Measurements from ENCODE around the gene TACR1.
A peak's percentile ranks its signal among the peaks of the same experiment; 100 is the strongest.
"Not testable (repeated sequence)": the region's sequence is repeated elsewhere in the genome, so short reads cannot be mapped to it uniquely, and the experiment has no call there.

Gene TACR1

DNA sequence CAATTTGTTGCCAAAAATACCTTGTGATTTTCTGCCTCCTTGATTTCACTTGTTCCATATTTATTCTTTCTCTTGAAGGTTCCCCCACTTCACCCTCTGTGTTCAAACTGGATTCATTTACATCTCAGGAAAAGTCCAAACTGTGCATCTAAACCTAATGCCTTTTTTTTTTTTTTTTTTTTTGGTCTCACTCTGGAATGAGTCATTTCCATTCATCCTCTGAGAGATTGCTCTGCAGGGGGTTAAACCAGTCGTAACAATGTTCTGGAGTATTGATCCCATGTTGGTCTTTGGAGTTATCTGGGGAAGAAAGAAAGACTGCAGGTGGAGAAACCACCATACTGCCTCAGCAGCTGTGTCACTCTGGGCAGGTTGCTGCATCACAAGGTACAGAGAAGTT is 119.7 kb downstream of the TACR1 start:
- DNase-seq: no peak

GRCh38 chr2:75077909-75078308 is 121.4 kb downstream of the TACR1 start:
- DNase-seq: no peak

DNA sequence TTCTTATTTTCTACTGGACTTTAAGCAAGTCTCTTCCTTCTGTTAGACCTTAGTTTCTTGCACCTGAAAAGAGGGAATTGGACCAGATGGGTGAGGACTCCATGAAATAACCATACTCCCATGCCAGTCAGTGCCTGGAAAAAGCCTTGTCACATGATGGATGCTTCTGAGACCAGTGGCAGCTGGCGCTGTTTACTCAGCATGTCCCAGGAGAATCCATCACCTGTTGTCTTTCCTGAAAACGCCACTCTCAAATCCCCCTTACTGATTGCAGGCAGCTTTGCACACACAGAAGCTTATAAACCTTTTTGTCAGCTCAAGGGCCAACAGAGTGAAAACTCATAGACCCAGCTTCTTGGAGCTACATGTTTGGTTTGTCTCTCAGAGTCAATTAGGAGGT is 123.2 kb downstream of the TACR1 start:
- no peak for DNase-seq

DNA sequence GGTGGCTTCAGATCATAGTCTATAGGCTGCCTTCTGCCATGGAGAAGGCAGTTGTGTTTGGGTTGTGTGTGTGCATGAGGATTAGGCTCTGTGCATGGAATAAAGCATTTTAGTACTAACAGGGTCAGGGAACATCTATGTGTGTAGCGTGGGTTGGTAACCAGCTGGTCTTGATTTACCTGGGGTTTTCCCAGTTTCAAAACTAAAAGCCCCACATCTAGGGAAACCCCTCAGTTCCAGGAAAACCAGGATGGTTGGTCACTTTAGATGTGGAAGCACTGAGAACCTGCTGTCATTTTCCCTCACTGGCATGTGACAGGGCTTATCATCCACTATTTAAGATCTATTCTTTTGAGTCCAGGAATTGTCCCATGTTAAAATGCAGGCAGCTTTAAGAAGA is 124.6 kb downstream of the TACR1 start:
- no peak for DNase-seq

- no peak for DNase-seq
Measured at GRCh38 chr2:75074228-75074627, 125.1 kb downstream of the TACR1 start.

DNA sequence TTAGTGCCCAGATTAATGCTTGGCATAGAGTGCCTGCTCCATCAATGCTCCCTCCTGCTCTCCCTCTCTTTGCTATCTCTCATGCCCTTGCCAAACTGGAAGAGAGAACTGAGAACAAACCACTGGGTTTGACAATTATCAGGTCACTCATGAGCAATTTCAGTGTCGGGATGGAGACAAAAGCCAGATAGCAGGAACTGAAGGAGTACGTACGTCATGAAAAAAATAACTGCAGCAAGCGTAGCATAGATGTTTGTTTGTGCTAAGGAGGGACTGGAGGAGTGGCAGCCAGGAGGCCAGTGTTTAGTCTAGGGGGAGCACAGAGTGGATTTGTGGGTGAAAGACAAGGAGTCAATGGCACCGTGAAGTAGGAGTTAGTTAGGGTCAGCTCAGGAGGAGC is 127.6 kb downstream of the TACR1 start:
- DNase-seq: no peak

DNA sequence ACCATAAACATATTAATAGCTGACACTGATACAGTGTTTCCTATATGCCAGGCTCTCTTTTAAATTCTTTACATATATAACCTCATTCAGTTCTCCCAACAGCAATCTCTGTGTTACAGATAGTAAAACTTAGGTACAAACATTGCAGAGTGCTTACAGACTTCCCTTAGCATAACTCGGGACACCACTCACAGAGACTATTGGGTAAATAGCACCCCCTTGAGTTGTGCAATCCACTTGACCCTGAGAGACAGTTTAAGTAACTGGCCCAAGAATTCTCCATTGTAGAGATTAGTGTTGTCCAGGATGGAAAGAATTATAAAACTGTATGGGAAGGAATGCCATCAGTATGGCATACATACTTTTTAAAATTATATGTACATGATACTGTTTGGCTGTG is 130.8 kb downstream of the TACR1 start:
- no peak for DNase-seq

GRCh38 chr2:75067506-75067905 is 131.8 kb downstream of the TACR1 start:
- no peak for DNase-seq

DNA sequence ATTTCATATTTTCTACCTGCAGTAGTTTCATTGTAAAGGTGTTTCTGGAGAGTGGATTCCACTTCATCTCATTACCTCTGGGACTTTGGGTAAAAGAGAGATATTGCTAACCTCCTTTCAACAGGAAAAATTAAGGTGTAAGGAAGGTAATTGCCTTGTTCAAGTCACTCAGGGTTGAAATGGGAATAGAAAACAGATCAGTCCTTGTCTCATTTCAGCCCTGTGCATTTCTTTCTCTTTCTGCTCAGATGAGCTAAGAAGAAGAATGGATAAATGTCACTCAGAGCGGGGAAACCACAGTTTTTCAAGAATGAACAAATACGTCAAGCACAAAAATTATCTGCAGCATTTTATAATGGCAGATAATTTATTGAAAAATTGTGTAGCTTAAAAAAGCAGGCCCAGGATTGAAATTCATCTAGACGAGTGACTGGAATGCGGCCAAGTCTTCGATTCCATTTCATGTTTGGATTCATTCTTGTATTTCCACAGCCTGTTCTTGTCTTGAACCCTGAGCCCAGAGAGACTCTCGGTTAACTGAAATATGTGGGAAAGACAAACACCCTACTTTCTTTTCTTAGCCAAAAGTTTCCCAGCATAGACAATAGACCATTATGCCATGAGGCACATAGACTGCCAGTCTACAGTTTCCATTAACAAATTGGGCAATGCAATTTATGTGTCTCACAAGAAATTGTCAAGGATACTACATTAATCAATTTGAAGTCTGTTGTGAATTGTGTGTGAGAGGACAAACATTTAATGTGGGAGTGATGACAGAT is 133.0 kb downstream of the TACR1 start:
- DNase-seq: no peak

GRCh38 chr2:75065402-75066008 is 133.8 kb downstream of the TACR1 start:
- DNase-seq: peak; percentile 37

- peak; percentile 59 for DNase-seq
Measured at GRCh38 chr2:75064691-75065396, 134.5 kb downstream of the TACR1 start.

GRCh38 chr2:75063906-75064305 is 135.4 kb downstream of the TACR1 start:
- DNase-seq: no peak

DNA sequence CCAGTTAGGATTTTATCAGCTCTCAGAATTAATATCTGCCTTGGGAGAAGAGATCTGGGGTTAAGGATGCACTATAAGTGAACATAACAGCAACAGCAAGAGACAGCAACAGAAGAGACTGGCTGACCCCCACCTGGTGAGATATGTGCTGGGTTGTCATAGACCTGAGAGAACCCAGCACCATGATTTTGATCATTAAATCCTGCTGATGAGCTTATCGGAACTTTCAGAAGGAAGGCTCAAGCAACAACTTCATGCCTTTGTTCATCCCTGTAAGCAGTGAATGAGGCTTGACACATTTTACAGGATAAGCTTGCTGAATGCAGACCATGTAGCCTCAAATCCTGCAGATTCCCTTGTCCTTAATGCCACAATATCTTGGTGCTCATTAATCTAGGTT is 140.9 kb downstream of the TACR1 start:
- no peak for DNase-seq

- not testable (repeated sequence) for DNase-seq
Measured at GRCh38 chr2:75057150-75057549, 142.2 kb downstream of the TACR1 start.

- DNase-seq: peak; percentile 47
Measured at GRCh38 chr2:75055820-75056675, 143.3 kb downstream of the TACR1 start.

GRCh38 chr2:75055142-75055819 is 144.0 kb downstream of the TACR1 start:
- DNase-seq: no peak

GRCh38 chr2:75054296-75054695 is 145.0 kb downstream of the TACR1 start:
- DNase-seq: no peak

- peak; percentile 27 for DNase-seq
Measured at GRCh38 chr2:75053484-75054112, 145.7 kb downstream of the TACR1 start.

DNA sequence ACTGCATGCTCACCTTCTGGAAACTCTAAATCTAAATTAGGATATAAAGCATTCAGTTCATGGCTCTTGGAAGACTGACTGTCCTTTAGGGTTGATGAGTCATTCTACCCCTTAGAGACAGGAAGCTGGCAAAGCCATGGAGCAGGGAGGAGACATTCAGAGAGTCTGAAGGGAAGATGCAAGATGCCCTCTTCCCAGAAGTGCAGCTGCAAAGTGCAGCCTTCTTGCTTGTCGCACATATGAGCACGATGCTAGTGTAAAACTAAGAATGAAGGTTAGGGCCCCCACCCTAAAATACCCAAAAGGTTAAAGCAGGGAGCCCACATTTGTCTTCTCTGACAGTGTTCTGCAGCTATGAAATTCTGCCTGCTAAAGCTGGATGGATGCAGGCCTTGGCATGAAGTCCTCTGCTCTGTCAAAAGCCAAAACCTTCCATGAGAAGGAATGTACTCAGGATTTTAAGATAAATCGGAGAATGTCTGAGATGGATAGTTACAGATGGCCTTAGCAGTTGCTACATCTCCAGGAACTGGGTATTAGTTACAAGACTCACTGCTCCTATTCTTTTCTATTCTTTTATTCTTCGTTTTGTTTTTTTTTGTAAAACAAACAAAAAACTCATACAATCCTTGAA is 151.2 kb downstream of the TACR1 start:
- no peak for DNase-seq

DNA sequence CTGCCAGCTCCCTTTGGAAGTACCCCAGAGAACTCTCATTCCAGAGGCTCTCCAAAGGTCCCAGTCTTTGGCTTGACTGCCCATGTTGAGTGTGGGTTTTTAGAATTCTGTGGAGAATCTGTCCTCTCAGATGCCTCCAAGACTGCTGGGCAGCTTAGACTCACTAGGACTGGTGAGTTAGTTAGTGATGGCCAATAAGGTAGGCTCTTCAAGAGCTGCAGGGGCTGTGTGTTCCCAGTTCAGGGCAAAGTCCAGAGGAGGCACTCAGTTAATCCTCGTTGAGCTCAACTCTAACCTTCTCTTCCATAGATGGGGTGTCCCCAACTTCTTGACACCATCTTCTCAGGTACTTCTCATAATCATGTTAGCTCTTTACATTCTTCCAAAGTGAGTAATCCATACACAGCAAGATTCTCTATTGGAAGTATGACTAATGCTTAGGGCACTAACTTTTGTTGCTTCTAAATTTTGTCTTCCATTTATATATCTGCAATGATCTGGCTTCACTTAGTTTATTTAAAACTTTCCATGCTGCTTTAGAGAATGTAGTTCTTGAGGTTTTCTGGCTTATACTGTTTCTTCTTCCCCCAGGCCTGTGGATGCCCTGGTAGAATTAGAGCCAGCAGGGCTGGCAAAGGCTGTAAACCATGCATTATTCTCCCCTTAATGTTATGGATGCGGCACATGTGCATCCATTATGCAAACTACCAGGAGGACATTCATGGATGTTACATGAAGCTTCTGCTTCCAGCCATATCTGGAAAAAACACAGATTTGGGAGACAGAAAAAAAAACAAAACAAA is 151.9 kb downstream of the TACR1 start:
- DNase-seq: no peak
